Epithelial cell of alveolus of lung (primary cell): ENCODE measurements around the gene PDE4A. TPM values are rescaled to one million over a fixed set of nuclear protein-coding genes. Genes with fewer than 3 reads are reported as not detected.

Source experiments
- total RNA-seq: library from RNA; depleted of rRNA; stranded (reverse); fragments of >200 nt; gene quantifications from 2 replicates; pipeline ENCODE4 v1.2.1, GENCODE V29; 2015

The PDE4A gene
- 5.7 and 11.7 TPM in 2 replicates for total RNA-seq

GRCh38 chr19:10420444-10421239, at the start of gene PDE4A:
Gene PDE4A (plus strand): TSS chr19:10420538. CDS start chr19:10420765, 227 bp downstream.

GRCh38 chr19:10380313-10381102, 39.8 kb upstream of the PDE4A start, which contains the start of gene TYK2:
Gene TYK2 (minus strand): TSS chr19:10380572. CDS start chr19:10378406, 2,166 bp downstream.

GRCh38 chr19:10403137-10404021, 17.0 kb upstream of the PDE4A start, which contains the start of gene CDC37:
Gene CDC37 (minus strand): TSS chr19:10403542. CDS start chr19:10403479, 63 bp downstream.

GRCh38 chr19:10503002-10503789, 82.9 kb downstream of the PDE4A start, which contains the start of gene KEAP1:
Gene KEAP1 (minus strand): TSS chr19:10503356. CDS start chr19:10500033, 3,323 bp downstream.

GRCh38 chr19:10517361-10517759, 97.0 kb downstream of the PDE4A start, which contains the start of gene S1PR5:
Gene S1PR5 (minus strand): TSS chr19:10517447. CDS start chr19:10515011, 2,436 bp downstream.

Other genes starting within 250 kb of the PDE4A start
- gene DNMT1, start 225.6 kb upstream of the PDE4A start, total RNA-seq = 99.0 and 101 TPM in 2 replicates
- 21.7 and 69.8 TPM in 2 replicates for gene S1PR2, start 189.2 kb upstream of the PDE4A start, total RNA-seq
- gene MRPL4, start 168.3 kb upstream of the PDE4A start, total RNA-seq = 93.2 and 98.0 TPM in 2 replicates
- gene ICAM1, start 149.4 kb upstream of the PDE4A start, total RNA-seq = 36.0 and 177 TPM in 2 replicates
- gene ICAM4, start 133.6 kb upstream of the PDE4A start, total RNA-seq = 3.4 and 9.3 TPM in 2 replicates
- gene ICAM5, start 130.6 kb upstream of the PDE4A start, total RNA-seq = 16.4 and 26.7 TPM in 2 replicates
- gene ZGLP1, start 110.7 kb upstream of the PDE4A start, total RNA-seq = 0.32 and 0.52 TPM in 2 replicates
- 17.3 and 45.3 TPM in 2 replicates for gene FDX2, start 104.5 kb upstream of the PDE4A start, total RNA-seq
- 38.0 and 49.8 TPM in 2 replicates for gene RAVER1, start 87.0 kb upstream of the PDE4A start, total RNA-seq
- gene ICAM3, start 80.9 kb upstream of the PDE4A start, total RNA-seq = 4.2 and 6.7 TPM in 2 replicates
- 75.8 and 80.0 TPM in 2 replicates for gene TYK2, start 40.0 kb upstream of the PDE4A start, total RNA-seq
- 122 and 193 TPM in 2 replicates for gene CDC37, start 17.0 kb upstream of the PDE4A start, total RNA-seq
- 69.4 and 99.2 TPM in 2 replicates for gene KEAP1, start 82.8 kb downstream of the PDE4A start, total RNA-seq
- 0.16 and 3.4 TPM in 2 replicates for gene S1PR5, start 96.9 kb downstream of the PDE4A start, total RNA-seq
- gene ATG4D, start 123.4 kb downstream of the PDE4A start, total RNA-seq = 24.6 and 33.5 TPM in 2 replicates
- gene KRI1, start 145.5 kb downstream of the PDE4A start, total RNA-seq = 12.0 and 16.5 TPM in 2 replicates
- 6.1 and 6.7 TPM in 2 replicates for gene CDKN2D, start 148.4 kb downstream of the PDE4A start, total RNA-seq
- 5.6 TPM in 1 of 2 replicates, not detected in the other for gene AP1M2, start 166.8 kb downstream of the PDE4A start, total RNA-seq
- 55.6 and 84.0 TPM in 2 replicates for gene SLC44A2, start 205.0 kb downstream of the PDE4A start, total RNA-seq
- gene ILF3, start 233.8 kb downstream of the PDE4A start, total RNA-seq = 91.3 and 103 TPM in 2 replicates